Neural cell (in vitro differentiated cells): ENCODE data around the gene HIF1A. TPM values are rescaled to one million over a fixed set of nuclear protein-coding genes. Genes with fewer than 3 reads are reported as not detected.

Experiments
- H2AFZ ChIP-seq: fragments of 200-600, 300-800 bp; sonication (generic), shearing (Covaris generic); 2 replicates; pipeline ENCODE4 v1.6.0; 2014; ENCODE audit warnings: low read depth, mild to moderate bottlenecking, antibody characterized with exemption, low read length, moderate library complexity
- H3F3A ChIP-seq: fragments of 200-600 bp; shearing (Covaris generic); 2 replicates; pipeline ENCODE4 v1.6.1; 2016; ENCODE audit warnings: mild to moderate bottlenecking, moderate library complexity, mixed read lengths, antibody characterized with exemption, low read length; ENCODE audit not compliant: insufficient read depth, poor library complexity, severe bottlenecking
- H3K27ac ChIP-seq: fragments of 200-600, 300-800 bp; sonication (generic), shearing (Covaris generic); 2 replicates; pipeline ENCODE4 v1.5.1; 2014; ENCODE audit warnings: mild to moderate bottlenecking, low read length, moderate library complexity
- H3K27me3 ChIP-seq: fragments of 300-800, 200-600 bp; sonication (generic), shearing (Covaris generic); 2 replicates; pipeline ENCODE4 v1.6.0; 2014; ENCODE audit warnings: mild to moderate bottlenecking, low read depth, low read length, moderate library complexity; ENCODE audit not compliant: insufficient read depth
- H3K36me3 ChIP-seq: fragments of 300-800, 200-600 bp; sonication (generic), shearing (Covaris generic); 2 replicates; pipeline ENCODE4 v1.5.1; 2014; ENCODE audit warnings: mild to moderate bottlenecking, antibody characterized with exemption, low read length, moderate library complexity; ENCODE audit not compliant: insufficient read depth
- H3K4me2 ChIP-seq: fragments of 300-800, 200-600 bp; sonication (generic), shearing (Covaris generic); 2 replicates; pipeline ENCODE4 v1.6.0; 2014; ENCODE audit warnings: mild to moderate bottlenecking, low read length
- H3K4me3 ChIP-seq: fragments of 300-800, 200-600 bp; sonication (generic), shearing (Covaris generic); 2 replicates; pipeline ENCODE4 v1.5.1; 2014; ENCODE audit warnings: mild to moderate bottlenecking, low read length, moderate library complexity
- H3K79me2 ChIP-seq: fragments of 200-600 bp; shearing (Covaris generic); replicated peaks from 2 replicates; pipeline ENCODE4 v1.6.0; 2014; ENCODE audit warnings: mild to moderate bottlenecking, low read length, moderate library complexity; ENCODE audit not compliant: insufficient read depth
- H3K9ac ChIP-seq: fragments of 300-800, 200-600 bp; sonication (generic), shearing (Covaris generic); 2 replicates; pipeline ENCODE4 v1.6.1; 2016; ENCODE audit warnings: mild to moderate bottlenecking, low read length, mixed read lengths
- H3K9me2 ChIP-seq: fragments of 200-600 bp; shearing (Covaris generic); 2 replicates; pipeline ENCODE4 v1.6.1; 2016; ENCODE audit warnings: mild to moderate bottlenecking, low read length, mixed read lengths; ENCODE audit not compliant: insufficient read depth
- H3K9me3 ChIP-seq: fragments of 200-600, 300-800 bp; sonication (generic), shearing (Covaris generic); 2 replicates; pipeline ENCODE4 v1.6.1; 2016; ENCODE audit warnings: mild to moderate bottlenecking, mixed run types, low read length, moderate library complexity, mixed read lengths
- H4K20me1 ChIP-seq: fragments of 200-600 bp; shearing (Covaris generic); 2 replicates; pipeline ENCODE4 v1.6.1; 2016; ENCODE audit warnings: mild to moderate bottlenecking, mixed run types; ENCODE audit not compliant: insufficient read depth
- CTCF ChIP-seq: fragments of 450-650 bp; IDR thresholded peaks from 2 replicates; pipeline ENCODE4 v1.5.1; 2014; ENCODE audit warnings: antibody characterized with exemption, mild to moderate bottlenecking, moderate library complexity; ENCODE audit not compliant: poor library complexity, severe bottlenecking
- EP300 ChIP-seq: fragments of 450-650 bp; conservative IDR thresholded peaks from 2 replicates; pipeline ENCODE4 v1.6.1; 2014; ENCODE audit warnings: antibody characterized with exemption, mild to moderate bottlenecking, moderate library complexity; ENCODE audit not compliant: poor library complexity, severe bottlenecking
- EZH2 ChIP-seq: fragments of 200-600, 300-800 bp; shearing (Covaris generic), sonication (generic); IDR thresholded peaks from 2 replicates; pipeline ENCODE4 v1.6.1; 2014; ENCODE audit warnings: antibody characterized with exemption, low read length, borderline replicate concordance, mild to moderate bottlenecking; ENCODE audit not compliant: insufficient read depth, poor library complexity, severe bottlenecking
- MXI1 ChIP-seq: fragments of 450-650 bp; conservative IDR thresholded peaks from 2 replicates; pipeline ENCODE4 v1.6.1; 2014; ENCODE audit warnings: antibody characterized with exemption, mild to moderate bottlenecking; ENCODE audit not compliant: poor library complexity, severe bottlenecking
- POLR2AphosphoS5 ChIP-seq: IDR thresholded peaks from 2 replicates; pipeline ENCODE4 v1.6.1; 2012
- RAD21 ChIP-seq: fragments of 450-650 bp; conservative IDR thresholded peaks from 2 replicates; pipeline ENCODE4 v1.6.1; 2014; ENCODE audit warnings: antibody characterized with exemption, mild to moderate bottlenecking, moderate library complexity
- REST ChIP-seq: IDR thresholded peaks from 2 replicates; pipeline ENCODE4 v1.6.1; 2012; ENCODE audit warnings: borderline replicate concordance
- SMC3 ChIP-seq: fragments of 450-650 bp; conservative IDR thresholded peaks from 2 replicates; pipeline ENCODE4 v1.6.1; 2014; ENCODE audit warnings: antibody characterized with exemption, mild to moderate bottlenecking, moderate library complexity; ENCODE audit not compliant: poor library complexity
- TAF1 ChIP-seq: IDR thresholded peaks from 2 replicates; pipeline ENCODE4 v1.6.1; 2012; ENCODE audit warnings: low read depth
- polyA plus RNA-seq: library from polyadenylated mRNA; depleted of rRNA; stranded (reverse); fragments of >200 nt; gene quantifications from 2 replicates; pipeline ENCODE4 v1.2.3, GENCODE V29; 2014

Gene HIF1A
- polyA plus RNA-seq, 1 donor from 2014 or later = 75.0 TPM

GRCh38 chr14:61768240-61768639 lies 72.9 kb downstream of the HIF1A start:
- peaks cover 13% of the 10 kb centered on the region for H3K79me2 ChIP-seq

GRCh38 chr14:61769893-61770292 lies 74.6 kb downstream of the HIF1A start:
- Histone ChIP-seq H3K27me3 (no peaks in the 10 kb centered on the region), H3K9ac (no peak overlapping the region), H3K4me2 (no peak overlapping the region), H3K4me3 (no peak overlapping the region), H3K27ac (no peak overlapping the region), H3K9me3 (no peaks in the 10 kb centered on the region), H3F3A (no peaks in the 10 kb centered on the region), H3K36me3 (peaks cover 4% of the 10 kb centered on the region), H2AFZ (no peak overlapping the region), H4K20me1 (no peaks in the 10 kb centered on the region), H3K79me2 (no peaks in the 10 kb centered on the region), H3K9me2 (no peaks in the 10 kb centered on the region)
- no peak for TF ChIP-seq TAF1
- no peak for TF ChIP-seq SMC3
- no peak for TF ChIP-seq REST
- TF ChIP-seq EP300 = no peak
- TF ChIP-seq CTCF = no peak
- no peak for TF ChIP-seq POLR2AphosphoS5
- TF ChIP-seq RAD21 = no peak

More at GRCh38 chr14:61768240-61768639, 72.9 kb downstream of the HIF1A start:
- Histone ChIP-seq H2AFZ (no peak overlapping the region), H3F3A (no peaks in the 10 kb centered on the region), H3K4me2 (no peak overlapping the region), H3K9me2 (no peaks in the 10 kb centered on the region), H4K20me1 (no peaks in the 10 kb centered on the region), H3K27me3 (no peaks in the 10 kb centered on the region), H3K9ac (no peak overlapping the region), H3K27ac (no peak overlapping the region), H3K9me3 (no peaks in the 10 kb centered on the region), H3K36me3 (peaks cover 4% of the 10 kb centered on the region), H3K4me3 (no peak overlapping the region)
- no peak for TF ChIP-seq EZH2
- no peak for TF ChIP-seq CTCF
- no peak for TF ChIP-seq SMC3
- TF ChIP-seq MXI1 = no peak
- no peak for TF ChIP-seq EP300
- TF ChIP-seq REST = no peak
- no peak for TF ChIP-seq POLR2AphosphoS5
- no peak for TF ChIP-seq RAD21
- TF ChIP-seq TAF1 = no peak
